ENCODE measurements around the gene GPR161.

Gene GPR161

DNA sequence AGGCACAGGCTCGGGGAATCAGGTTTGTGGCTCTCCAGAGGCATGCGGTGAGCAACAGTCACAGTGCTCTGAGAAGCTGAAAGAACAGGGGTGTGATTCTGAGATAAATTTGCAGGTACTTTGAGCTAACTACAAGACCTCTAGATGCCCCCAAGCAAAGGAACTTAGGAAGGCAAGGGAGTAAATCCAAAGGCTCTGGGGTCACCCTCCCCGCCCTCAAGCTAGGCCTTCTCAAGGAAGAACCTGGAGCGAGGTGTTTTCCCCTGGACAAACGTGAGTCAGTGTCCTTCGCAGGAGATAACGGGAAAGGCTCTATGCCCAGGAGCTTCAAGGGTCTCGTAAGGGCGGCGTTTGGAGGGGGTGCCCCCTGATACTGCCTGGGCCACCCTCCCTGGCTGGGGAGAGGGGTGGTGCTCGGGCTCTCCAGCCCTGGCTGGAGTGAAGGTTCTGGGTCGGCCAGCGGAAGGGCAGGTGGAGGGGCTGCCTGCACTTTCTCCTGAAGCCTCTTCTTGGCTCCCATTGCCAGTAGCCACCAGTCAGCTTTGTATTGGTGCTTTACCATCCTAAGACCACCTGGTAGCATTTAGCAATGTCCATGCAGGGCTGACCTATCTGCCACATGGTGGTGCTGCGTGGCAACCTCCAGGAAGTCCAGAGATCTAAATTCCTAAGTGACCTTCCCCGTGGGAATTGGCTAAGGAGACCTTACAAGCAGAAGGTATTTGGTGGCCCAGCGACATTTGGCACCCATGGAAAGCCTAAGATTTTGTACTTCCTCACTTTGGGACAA, 44.0 kb downstream of the GPR161 start:
- no peak overlapping the region for H3K4me3 ChIP-seq (ENCODE audit: low read length)
- DNase-seq (ENCODE audit: low read depth), result peak; percentile 22
- TF ChIP-seq CTCF (IDR thresholded peaks at IDR 0.05; ENCODE audit: insufficient read depth, low read depth, low read length, missing control alignments), result peak; percentile 17

DNA sequence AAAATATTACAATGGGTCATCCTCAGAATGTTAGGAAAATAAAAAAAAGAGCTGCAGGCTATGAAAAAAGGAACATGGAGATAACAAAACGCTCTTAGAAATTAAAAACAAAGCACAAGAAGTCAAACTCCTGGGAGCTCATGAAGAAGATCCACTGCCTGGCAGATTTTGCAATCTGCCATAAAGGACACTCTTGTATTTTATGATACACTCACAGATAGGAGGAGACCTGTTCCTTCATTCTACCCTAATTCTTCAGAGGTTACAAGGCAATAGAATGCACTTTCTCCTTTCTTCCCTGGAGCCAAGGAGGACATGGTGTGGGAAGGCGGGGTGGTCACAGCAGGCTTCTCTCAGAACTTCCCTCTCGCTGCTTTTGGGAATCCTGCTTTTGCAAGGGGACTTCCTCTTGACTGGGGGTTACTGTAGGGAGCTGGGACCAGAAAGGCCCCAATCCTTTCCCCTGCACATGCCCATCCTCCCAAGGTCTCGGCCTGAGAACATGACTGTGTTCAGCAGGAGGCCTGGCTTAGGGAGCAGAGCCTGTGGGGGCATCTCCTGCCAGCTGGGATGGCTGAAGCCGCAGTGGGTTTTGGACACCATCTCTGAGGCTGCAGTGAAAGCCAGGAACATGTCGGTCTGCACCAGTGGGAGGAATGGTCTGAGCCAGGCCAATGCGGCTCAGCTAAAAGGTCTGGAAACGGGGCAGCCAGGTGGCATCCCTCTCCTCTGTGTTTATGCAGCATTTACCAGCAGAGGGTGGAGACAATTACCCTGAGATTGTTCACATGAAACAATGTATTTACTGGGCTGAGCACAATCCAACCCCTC, 44.8 kb downstream of the GPR161 start:
- DNase-seq (ENCODE audit: low read depth), result no peak
- no peak overlapping the region for H3K4me3 ChIP-seq (ENCODE audit: low read length)
- no peak for TF ChIP-seq CTCF (IDR thresholded peaks at IDR 0.05; ENCODE audit: insufficient read depth, low read depth, low read length, missing control alignments)

- no peak for DNase-seq (ENCODE audit: low read depth)
- TF ChIP-seq CTCF (IDR thresholded peaks at IDR 0.05; ENCODE audit: insufficient read depth, low read depth, low read length, missing control alignments), result no peak
- no peak overlapping the region for H3K4me3 ChIP-seq (ENCODE audit: low read length)
Observed at GRCh38 chr1:168091063-168091462, 45.7 kb downstream of the GPR161 start.

DNA sequence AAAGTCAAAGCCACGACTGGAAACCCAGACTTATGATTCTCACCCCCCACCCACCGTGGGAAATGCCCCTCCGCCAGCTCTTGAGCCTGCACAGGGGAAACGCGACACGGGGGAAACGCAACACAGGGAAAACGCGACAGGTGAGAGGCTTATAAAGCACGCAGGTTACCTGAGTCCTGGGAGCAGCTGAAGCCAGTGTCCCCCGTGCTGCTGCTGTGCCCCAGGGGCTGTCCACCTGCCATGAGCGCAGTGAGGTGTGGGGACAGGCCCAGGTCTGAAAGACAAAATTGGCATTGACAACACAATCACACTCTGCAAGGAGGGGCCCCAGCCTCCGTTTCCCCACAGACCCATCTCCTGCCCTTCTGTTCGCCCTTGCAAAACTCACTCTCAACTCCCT, 46.3 kb downstream of the GPR161 start:
- no peak overlapping the region for H3K4me3 ChIP-seq (ENCODE audit: low read length)
- DNase-seq (ENCODE audit: low read depth), result no peak
- no peak for TF ChIP-seq CTCF (IDR thresholded peaks at IDR 0.05; ENCODE audit: insufficient read depth, low read depth, low read length, missing control alignments)

DNA sequence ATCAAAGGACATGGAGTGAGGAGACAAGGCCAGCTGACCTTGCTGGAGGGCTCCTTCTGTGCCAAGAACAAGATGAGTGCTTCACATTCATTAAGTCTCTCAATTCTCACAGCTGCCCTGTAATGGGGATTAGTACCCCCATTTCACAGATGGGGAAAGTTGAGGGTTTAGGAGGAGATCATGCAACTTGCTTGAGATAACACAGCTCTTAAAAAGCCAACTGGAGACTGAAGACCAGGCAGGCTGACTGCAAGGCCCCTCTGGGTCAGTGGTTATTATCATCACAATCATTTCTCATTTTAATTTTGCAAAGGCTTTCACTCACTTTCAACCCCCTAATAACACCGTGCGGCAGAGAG, 46.8 kb downstream of the GPR161 start:
- no peak overlapping the region for H3K4me3 ChIP-seq (ENCODE audit: low read length)
- no peak for DNase-seq (ENCODE audit: low read depth)
- TF ChIP-seq CTCF (IDR thresholded peaks at IDR 0.05; ENCODE audit: insufficient read depth, low read depth, low read length, missing control alignments), result no peak

DNA sequence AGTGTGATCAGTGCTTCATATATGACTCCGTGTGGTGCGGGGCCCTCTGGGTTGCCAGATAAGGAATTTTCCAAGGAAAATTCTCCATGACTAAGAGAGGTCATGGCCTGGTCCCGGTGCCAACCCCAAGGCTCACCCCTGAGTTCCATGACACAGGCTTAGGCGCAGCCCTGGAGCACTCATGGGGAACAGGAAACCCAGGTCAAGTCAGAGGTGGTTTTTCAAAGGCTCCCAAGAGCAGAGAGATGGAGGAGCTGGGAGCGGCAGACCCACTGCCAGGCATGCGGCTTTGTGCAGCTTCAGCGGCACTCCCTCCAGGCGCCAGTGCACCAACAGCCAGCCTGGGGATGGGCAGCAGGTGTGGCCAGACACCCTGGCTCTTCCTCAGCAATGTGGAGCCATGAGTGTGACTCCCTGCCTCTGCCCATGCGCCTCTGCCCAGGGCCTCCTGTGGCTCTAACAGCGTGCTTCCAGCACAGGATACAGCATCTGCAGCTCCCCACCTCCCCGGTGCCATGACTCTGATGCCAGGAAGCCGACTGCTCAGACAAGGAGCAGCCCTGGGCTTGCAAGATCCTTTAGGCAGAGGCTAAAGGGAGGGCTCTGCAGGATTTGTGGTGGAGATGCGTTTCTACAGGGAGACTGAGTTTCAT, 47.3 kb downstream of the GPR161 start:
- TF ChIP-seq CTCF (IDR thresholded peaks at IDR 0.05; ENCODE audit: insufficient read depth, low read depth, low read length, missing control alignments), result no peak
- H3K4me3 ChIP-seq (ENCODE audit: low read length), result no peak overlapping the region
- no peak for DNase-seq (ENCODE audit: low read depth)
